Mesendoderm (in vitro differentiated cells): ENCODE measurements around the gene LAMA3.

Source experiments
- DNase-seq: peaks from one replicate; pipeline ENCODE4 v3.0.0; 2013
- H2AK5ac ChIP-seq: 2 replicates; pipeline ENCODE4 v1.6.1; 2013; ENCODE audit warnings: low read length, inconsistent platforms
- H2BK120ac ChIP-seq: 2 replicates; pipeline ENCODE4 v1.6.1; 2013; ENCODE audit warnings: low read depth, mild to moderate bottlenecking, low read length, moderate library complexity, mixed read lengths
- H2BK15ac ChIP-seq: replicated peaks from 2 replicates; pipeline ENCODE4 v1.6.1; 2013; ENCODE audit warnings: low read depth, mild to moderate bottlenecking, moderate library complexity
- H2BK5ac ChIP-seq: 2 replicates; pipeline ENCODE4 v1.6.1; 2013; ENCODE audit warnings: low read length, inconsistent platforms
- H3K18ac ChIP-seq: 2 replicates; pipeline ENCODE4 v1.6.1; 2013; ENCODE audit warnings: mild to moderate bottlenecking, low read length, mixed read lengths
- H3K23ac ChIP-seq: one replicate; pipeline ENCODE4 v1.6.1; 2013; ENCODE audit warnings: low read length
- H3K27ac ChIP-seq: 2 replicates; pipeline ENCODE4 v1.5.1; 2013; ENCODE audit warnings: low read depth, mild to moderate bottlenecking, inconsistent platforms, low read length, moderate library complexity
- H3K27me3 ChIP-seq: 2 replicates; pipeline ENCODE4 v1.6.1; 2013; ENCODE audit warnings: low read length, control low read depth, mild to moderate bottlenecking, inconsistent platforms; ENCODE audit not compliant: insufficient read depth, poor library complexity
- H3K36me3 ChIP-seq: 2 replicates; pipeline ENCODE4 v1.6.1; 2013; ENCODE audit warnings: low read length, inconsistent platforms; ENCODE audit not compliant: control insufficient read depth, insufficient read depth
- H3K4ac ChIP-seq: one replicate; pipeline ENCODE4 v1.6.1; 2013; ENCODE audit warnings: low read depth, mild to moderate bottlenecking, low read length, moderate library complexity
- H3K4me1 ChIP-seq: 2 replicates; pipeline ENCODE4 v1.6.1; 2013; ENCODE audit warnings: low read depth, low read length, inconsistent platforms; ENCODE audit not compliant: control insufficient read depth
- H3K4me2 ChIP-seq: 2 replicates; pipeline ENCODE4 v1.6.1; 2013; ENCODE audit warnings: low read length
- H3K4me3 ChIP-seq: 2 replicates; pipeline ENCODE4 v1.5.1; 2013; ENCODE audit warnings: mild to moderate bottlenecking, low read length
- H3K56ac ChIP-seq: one replicate; pipeline ENCODE4 v1.6.1; 2013; ENCODE audit warnings: low read length
- H3K79me1 ChIP-seq: 2 replicates; pipeline ENCODE4 v1.6.1; 2013; ENCODE audit warnings: low read length, inconsistent platforms
- H3K79me2 ChIP-seq: 2 replicates; pipeline ENCODE4 v1.6.1; 2013; ENCODE audit warnings: mild to moderate bottlenecking, low read length; ENCODE audit not compliant: control insufficient read depth, insufficient read depth
- H3K9ac ChIP-seq: 2 replicates; pipeline ENCODE4 v1.6.1; 2013; ENCODE audit warnings: low read length, inconsistent platforms
- H4K5ac ChIP-seq: one replicate; pipeline ENCODE4 v1.6.1; 2013; ENCODE audit warnings: low read length
- H4K8ac ChIP-seq: one replicate; pipeline ENCODE4 v1.6.1; 2013; ENCODE audit warnings: low read depth, mild to moderate bottlenecking, control low read depth, low read length, moderate library complexity
- WGBS: extraction: QIAGEN DNeasy Blood & Tissue Kit; methylation state at CpG from one replicate; pipeline ENCODE4 v1.1.7; 2013; ENCODE audit warnings: low lambda C conversion rate, missing lambda C conversion rate; ENCODE audit not compliant: insufficient coverage; ENCODE audit errors: extremely low coverage; 5-methylcytosine and 5-hydroxymethylcytosine counted together

LAMA3 gene

DNA sequence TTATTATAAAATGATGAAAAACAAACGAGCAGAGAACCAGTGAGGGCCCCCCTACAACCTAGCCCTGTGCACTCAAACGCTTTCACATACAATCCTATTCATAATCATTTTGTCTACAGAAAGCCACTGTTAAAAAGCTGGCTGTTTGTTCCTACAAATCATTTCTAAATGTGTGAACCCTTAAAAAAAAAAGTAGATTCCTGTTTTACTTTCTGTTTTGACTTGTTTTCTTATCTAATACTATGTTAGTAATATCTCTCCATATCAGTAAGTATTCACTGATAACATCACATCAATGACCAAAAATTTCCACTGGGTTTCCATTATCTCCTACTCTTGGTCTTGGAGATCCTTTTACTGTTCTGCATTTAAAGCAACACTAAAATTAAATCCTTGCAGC is 196.5 kb downstream of the LAMA3 start:
- H3K4me3 ChIP-seq: no peak overlapping the region
- WGBS: no CpG with 5 or more reads among the region's 2 CpGs

DNA sequence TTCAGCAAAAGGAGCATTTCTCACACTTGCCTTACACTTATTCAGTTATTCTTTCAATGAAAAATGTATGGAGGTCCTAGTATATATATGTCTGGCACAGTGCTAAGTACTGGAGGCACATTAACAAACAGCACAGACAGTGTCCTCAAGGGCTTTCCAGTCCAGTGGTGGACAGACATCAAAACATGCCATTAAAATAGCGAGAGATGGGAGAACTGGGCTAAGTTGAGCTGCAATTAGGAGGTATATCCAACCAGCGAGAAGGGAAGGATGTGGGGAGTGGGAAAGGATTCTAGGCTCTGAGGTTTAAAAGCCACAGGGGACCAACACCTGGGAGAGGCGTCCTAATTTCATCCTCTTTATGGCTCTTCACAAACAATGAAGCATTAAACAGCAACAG is 197.8 kb downstream of the LAMA3 start:
- Histone ChIP-seq H2BK120ac (no peak overlapping the region), H3K4me2 (no peak overlapping the region), H2BK5ac (no peak overlapping the region), H2BK15ac (no peak overlapping the region), H3K4me3 (no peak overlapping the region), H3K36me3 (no peaks in the 10 kb centered on the region), H3K23ac (no peak overlapping the region), H3K79me2 (no peaks in the 10 kb centered on the region), H2AK5ac (no peak overlapping the region), H4K5ac (no peak overlapping the region), H3K4ac (no peak overlapping the region), H3K18ac (no peak overlapping the region), H3K9ac (no peak overlapping the region), H3K79me1 (no peaks in the 10 kb centered on the region), H3K27me3 (no peaks in the 10 kb centered on the region), H3K27ac (no peak overlapping the region), H3K4me1 (peaks cover 2% of the 10 kb centered on the region), H4K8ac (no peak overlapping the region), H3K56ac (no peak overlapping the region)
- DNase-seq: no peak
- WGBS: no CpG with 5 or more reads among the region's 3 CpGs

More for the DNA sequence above, 196.5 kb downstream of the LAMA3 start:
- no peak overlapping the region for H3K56ac ChIP-seq
- H4K8ac ChIP-seq: no peak overlapping the region
- H2AK5ac ChIP-seq: no peak overlapping the region
- H3K9ac ChIP-seq: no peak overlapping the region
- no peaks in the 10 kb centered on the region for H3K79me2 ChIP-seq
- no peaks in the 10 kb centered on the region for H3K27me3 ChIP-seq
- peak; percentile 56 for DNase-seq
- peaks cover 2% of the 10 kb centered on the region for H3K4me1 ChIP-seq
- no peak overlapping the region for H3K4me2 ChIP-seq
- H2BK120ac ChIP-seq: no peak overlapping the region
- no peak overlapping the region for H2BK5ac ChIP-seq
- no peaks in the 10 kb centered on the region for H3K79me1 ChIP-seq
- no peak overlapping the region for H3K4ac ChIP-seq
- H3K27ac ChIP-seq: no peak overlapping the region
- H3K36me3 ChIP-seq: no peaks in the 10 kb centered on the region
- no peak overlapping the region for H4K5ac ChIP-seq
- no peak overlapping the region for H3K18ac ChIP-seq
- no peak overlapping the region for H3K23ac ChIP-seq
- H2BK15ac ChIP-seq: no peak overlapping the region

DNA sequence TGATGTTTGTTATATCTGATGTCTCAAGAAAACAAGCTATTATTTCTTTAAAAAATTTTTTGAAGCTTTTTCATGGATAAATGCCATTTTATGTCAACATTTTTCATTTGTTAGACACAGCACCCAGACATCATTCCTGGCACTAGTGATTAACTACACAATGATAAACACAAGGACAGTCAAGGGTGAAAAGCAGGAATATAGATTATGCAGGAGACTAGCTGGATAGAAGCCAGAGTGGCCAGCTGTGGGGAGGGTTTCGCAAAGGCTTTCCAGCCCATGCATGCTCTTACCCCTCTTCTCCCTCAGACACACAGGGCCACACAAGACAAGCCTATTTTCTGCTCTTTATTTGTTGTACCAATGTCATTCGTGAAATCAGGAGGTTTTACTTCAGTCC is 198.2 kb downstream of the LAMA3 start:
- H3K4me3 ChIP-seq: no peak overlapping the region
- no peak overlapping the region for H3K23ac ChIP-seq
- H3K27me3 ChIP-seq: no peaks in the 10 kb centered on the region
- H3K79me2 ChIP-seq: no peaks in the 10 kb centered on the region
- H2AK5ac ChIP-seq: no peak overlapping the region
- H3K79me1 ChIP-seq: no peaks in the 10 kb centered on the region
- no peak overlapping the region for H2BK15ac ChIP-seq
- DNase-seq: no peak
- no peak overlapping the region for H3K4ac ChIP-seq
- no CpG with 5 or more reads among the region's 2 CpGs for WGBS
- peaks cover 2% of the 10 kb centered on the region for H3K4me1 ChIP-seq
- no peak overlapping the region for H3K56ac ChIP-seq
- H3K36me3 ChIP-seq: no peaks in the 10 kb centered on the region
- H3K27ac ChIP-seq: no peak overlapping the region
- H2BK5ac ChIP-seq: no peak overlapping the region
- no peak overlapping the region for H2BK120ac ChIP-seq
- H3K4me2 ChIP-seq: no peak overlapping the region
- no peak overlapping the region for H4K8ac ChIP-seq
- H3K9ac ChIP-seq: no peak overlapping the region
- no peak overlapping the region for H4K5ac ChIP-seq
- H3K18ac ChIP-seq: no peak overlapping the region

DNA sequence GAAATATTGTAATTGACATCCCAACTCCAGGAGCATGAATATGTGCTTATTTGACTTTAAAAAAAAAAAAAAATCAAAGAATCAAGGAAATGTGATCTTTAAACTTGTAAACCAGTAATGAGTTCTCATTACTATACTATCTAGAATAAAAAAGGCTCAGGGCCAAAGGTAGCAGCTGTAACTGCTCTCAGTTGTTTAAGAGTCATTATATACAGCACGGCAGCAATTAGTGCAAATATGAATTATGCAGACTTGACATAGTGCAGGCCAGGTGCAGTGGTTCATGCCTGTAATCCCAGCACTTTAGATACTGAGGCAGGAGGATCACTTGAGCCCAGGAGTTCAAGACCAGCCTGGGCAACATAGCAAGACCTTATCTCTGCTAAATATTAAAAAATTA is 199.6 kb downstream of the LAMA3 start:
- no peaks in the 10 kb centered on the region for H3K79me2 ChIP-seq
- H2BK120ac ChIP-seq: no peak overlapping the region
- no peak overlapping the region for H4K5ac ChIP-seq
- no peak overlapping the region for H2BK5ac ChIP-seq
- DNase-seq: no peak
- no peak overlapping the region for H4K8ac ChIP-seq
- H3K27ac ChIP-seq: no peak overlapping the region
- no CpG with 5 or more reads among the region's 1 CpG for WGBS
- H3K79me1 ChIP-seq: no peaks in the 10 kb centered on the region
- no peak overlapping the region for H3K9ac ChIP-seq
- H3K4me2 ChIP-seq: no peak overlapping the region
- H2BK15ac ChIP-seq: no peak overlapping the region
- H3K23ac ChIP-seq: no peak overlapping the region
- no peaks in the 10 kb centered on the region for H3K27me3 ChIP-seq
- peaks cover 2% of the 10 kb centered on the region for H3K4me1 ChIP-seq
- H3K18ac ChIP-seq: no peak overlapping the region
- no peak overlapping the region for H2AK5ac ChIP-seq
- no peak overlapping the region for H3K4ac ChIP-seq
- H3K36me3 ChIP-seq: no peaks in the 10 kb centered on the region
- H3K56ac ChIP-seq: no peak overlapping the region
- H3K4me3 ChIP-seq: no peak overlapping the region

DNA sequence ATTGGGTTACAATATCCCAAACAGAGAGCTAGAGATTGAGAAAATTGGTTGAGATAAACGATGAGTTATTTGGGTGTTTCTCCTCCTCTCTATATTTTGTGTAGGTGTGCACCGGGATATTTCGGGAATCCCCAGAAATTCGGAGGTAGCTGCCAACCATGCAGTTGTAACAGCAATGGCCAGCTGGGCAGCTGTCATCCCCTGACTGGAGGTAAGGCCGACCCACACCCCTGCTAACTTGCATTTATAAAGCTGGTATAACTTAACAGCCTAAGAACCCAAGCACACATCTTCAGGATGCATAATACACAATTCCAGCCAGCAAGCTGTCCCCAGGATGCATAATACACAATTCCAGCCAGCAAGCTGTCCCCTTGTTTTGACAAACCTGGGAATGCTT is 200.7 kb downstream of the LAMA3 start:
- H2AK5ac ChIP-seq: no peak overlapping the region
- H3K36me3 ChIP-seq: no peaks in the 10 kb centered on the region
- WGBS: no CpG with 5 or more reads among the region's 5 CpGs
- H3K27me3 ChIP-seq: no peaks in the 10 kb centered on the region
- no peak overlapping the region for H3K27ac ChIP-seq
- no peaks in the 10 kb centered on the region for H3K79me2 ChIP-seq
- H3K18ac ChIP-seq: no peak overlapping the region
- H3K4me2 ChIP-seq: no peak overlapping the region
- no peak overlapping the region for H2BK15ac ChIP-seq
- no peak overlapping the region for H4K5ac ChIP-seq
- H3K79me1 ChIP-seq: no peaks in the 10 kb centered on the region
- no peak for DNase-seq
- no peak overlapping the region for H3K4me3 ChIP-seq
- no peak overlapping the region for H3K4ac ChIP-seq
- no peak overlapping the region for H3K56ac ChIP-seq
- H3K4me1 ChIP-seq: peaks cover 3% of the 10 kb centered on the region
- no peak overlapping the region for H2BK120ac ChIP-seq
- H4K8ac ChIP-seq: no peak overlapping the region
- no peak overlapping the region for H2BK5ac ChIP-seq
- no peak overlapping the region for H3K9ac ChIP-seq
- no peak overlapping the region for H3K23ac ChIP-seq

DNA sequence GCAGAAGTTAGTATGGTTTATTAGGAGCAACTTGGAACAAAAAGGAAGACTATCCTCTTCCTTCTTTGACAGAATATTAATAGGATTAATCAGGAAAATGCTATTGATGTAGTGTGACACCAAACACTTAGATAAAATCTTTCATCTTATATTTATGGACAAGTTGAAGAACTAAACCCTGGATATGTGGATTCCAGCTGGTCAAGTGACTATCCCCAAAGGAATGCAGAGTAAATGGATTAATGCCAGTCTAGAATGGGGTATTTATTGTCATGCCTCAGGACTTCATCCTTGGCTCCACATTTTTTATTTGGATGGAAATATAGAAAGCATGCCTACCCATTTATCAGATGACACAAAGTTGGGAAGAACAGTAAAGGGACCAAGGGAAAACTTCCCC is 201.3 kb downstream of the LAMA3 start:
- Histone ChIP-seq H3K56ac (no peak overlapping the region), H3K23ac (no peak overlapping the region), H3K27me3 (no peaks in the 10 kb centered on the region), H3K4me2 (no peak overlapping the region), H3K18ac (no peak overlapping the region), H2BK15ac (no peak overlapping the region), H2BK5ac (no peak overlapping the region), H2AK5ac (no peak overlapping the region), H3K79me2 (no peaks in the 10 kb centered on the region), H4K8ac (no peak overlapping the region), H3K4ac (no peak overlapping the region), H4K5ac (no peak overlapping the region), H3K4me3 (no peak overlapping the region), H3K36me3 (no peaks in the 10 kb centered on the region), H3K27ac (no peak overlapping the region), H3K4me1 (peaks cover 2% of the 10 kb centered on the region), H3K79me1 (no peaks in the 10 kb centered on the region), H2BK120ac (no peak overlapping the region), H3K9ac (no peak overlapping the region)
- DNase-seq: no peak
